A673 (cell line): ENCODE measurements around the gene GABARAP.

Source experiments
- EZH2 ChIP-seq: fragments of 200-600 bp; sonication (generic); IDR thresholded peaks from 2 replicates; pipeline ENCODE4 v1.6.1; 2017; ENCODE audit warnings: borderline replicate concordance, low read depth, mild to moderate bottlenecking, mixed read lengths, antibody characterized with exemption, low read length; ENCODE audit not compliant: poor library complexity, severe bottlenecking
- TF ChIP-seq, protein P1 (sequence below): fragments of 300-800, 200-600 bp; sonication (generic); conservative IDR thresholded peaks from 2 replicates; pipeline ENCODE4 v1.5.1; 2017; ENCODE audit warnings: low read depth, mild to moderate bottlenecking, antibody characterized with exemption, low read length, moderate library complexity, mixed read lengths

DNA sequence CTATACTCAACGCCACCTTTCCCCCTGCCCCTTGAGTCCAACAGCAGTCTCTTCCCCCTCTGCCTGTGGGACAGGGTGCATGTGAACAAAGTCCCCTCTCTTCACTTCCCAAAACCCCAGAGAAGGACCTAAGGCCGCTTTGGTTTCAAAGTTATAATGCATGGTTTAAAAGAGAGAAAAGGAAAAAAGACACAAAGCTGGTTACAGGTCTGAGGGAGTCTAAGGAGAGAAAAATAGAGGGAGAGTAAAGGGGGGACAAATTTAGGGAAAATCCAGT lies 1.1 kb upstream of the GABARAP start:
- TF ChIP-seq, protein P1, sequence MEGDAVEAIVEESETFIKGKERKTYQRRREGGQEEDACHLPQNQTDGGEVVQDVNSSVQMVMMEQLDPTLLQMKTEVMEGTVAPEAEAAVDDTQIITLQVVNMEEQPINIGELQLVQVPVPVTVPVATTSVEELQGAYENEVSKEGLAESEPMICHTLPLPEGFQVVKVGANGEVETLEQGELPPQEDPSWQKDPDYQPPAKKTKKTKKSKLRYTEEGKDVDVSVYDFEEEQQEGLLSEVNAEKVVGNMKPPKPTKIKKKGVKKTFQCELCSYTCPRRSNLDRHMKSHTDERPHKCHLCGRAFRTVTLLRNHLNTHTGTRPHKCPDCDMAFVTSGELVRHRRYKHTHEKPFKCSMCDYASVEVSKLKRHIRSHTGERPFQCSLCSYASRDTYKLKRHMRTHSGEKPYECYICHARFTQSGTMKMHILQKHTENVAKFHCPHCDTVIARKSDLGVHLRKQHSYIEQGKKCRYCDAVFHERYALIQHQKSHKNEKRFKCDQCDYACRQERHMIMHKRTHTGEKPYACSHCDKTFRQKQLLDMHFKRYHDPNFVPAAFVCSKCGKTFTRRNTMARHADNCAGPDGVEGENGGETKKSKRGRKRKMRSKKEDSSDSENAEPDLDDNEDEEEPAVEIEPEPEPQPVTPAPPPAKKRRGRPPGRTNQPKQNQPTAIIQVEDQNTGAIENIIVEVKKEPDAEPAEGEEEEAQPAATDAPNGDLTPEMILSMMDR, result no peak
- no peak for TF ChIP-seq EZH2
